HG02981 (cell line): ENCODE results near the gene SMIM35.

Source experiments
- ATAC-seq: cut with Tn5 transposase; IDR thresholded peaks from one replicate; pipeline ENCODE4 v1.9.1; 2021; ENCODE audit warnings: mild to moderate bottlenecking, moderate library complexity; ENCODE audit not compliant: unreplicated experiment

SMIM35 gene

DNA sequence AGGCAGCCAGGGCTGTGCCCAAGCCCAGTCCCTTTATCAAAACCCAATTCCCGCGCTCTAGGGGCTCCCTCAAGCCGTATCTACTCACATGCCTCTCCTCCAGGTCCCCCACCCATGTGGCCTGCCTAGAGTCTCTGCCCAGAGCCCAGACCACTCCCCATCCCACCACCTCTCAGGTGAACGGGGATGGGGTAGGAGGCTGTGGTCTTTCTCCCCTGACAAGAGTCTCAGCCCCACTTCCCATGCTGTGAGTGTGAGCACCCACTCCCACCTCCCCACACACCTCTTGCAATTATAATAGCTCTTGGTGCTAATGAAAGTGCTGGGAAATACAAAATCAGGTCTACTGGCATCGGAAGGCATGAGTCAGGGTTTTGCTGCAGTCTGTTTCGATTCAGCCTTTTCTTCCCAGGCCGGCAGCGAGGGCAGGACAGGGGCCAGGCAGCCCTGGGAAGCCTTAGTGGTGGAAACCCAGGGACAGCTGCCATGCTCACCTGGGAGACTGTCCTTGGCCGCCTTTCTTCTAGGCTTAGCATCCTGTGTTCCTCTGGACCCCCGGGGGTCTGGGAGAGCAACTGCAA, 26.6 kb downstream of the SMIM35 start:
- no peak for ATAC-seq

DNA sequence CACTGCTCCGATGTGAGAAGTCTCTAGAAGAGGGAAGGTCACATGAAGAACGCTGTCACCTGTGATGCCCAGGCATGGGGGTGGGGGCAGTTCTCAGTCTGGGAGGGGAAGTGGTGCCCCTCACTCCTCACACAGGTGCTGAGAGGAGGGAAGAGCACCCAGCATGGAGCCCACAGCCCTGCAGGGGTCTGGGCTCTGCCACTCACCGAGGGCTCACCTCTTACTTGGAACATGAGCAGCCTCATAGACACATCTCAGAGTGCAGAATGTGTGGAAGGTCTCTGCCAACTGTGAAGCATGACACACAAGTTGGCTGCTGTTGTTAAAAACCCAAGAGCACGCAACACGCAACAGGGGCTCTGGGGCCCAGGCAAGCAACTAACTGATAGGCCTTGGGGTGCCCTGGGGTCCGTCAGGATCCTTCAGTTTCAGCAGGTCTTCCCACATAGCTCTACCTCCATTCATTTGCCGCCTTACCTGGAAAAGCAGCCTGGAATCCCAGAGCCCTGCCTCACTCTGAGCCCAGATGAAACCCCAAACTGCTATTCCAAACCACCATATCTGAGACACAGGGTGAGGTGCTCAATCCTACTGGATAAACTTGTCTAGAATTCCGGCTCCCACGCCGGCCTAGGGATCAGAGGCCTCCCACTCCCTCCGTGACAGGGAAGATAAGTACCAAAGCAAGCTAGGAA, 27.4 kb downstream of the SMIM35 start:
- ATAC-seq = no peak

DNA sequence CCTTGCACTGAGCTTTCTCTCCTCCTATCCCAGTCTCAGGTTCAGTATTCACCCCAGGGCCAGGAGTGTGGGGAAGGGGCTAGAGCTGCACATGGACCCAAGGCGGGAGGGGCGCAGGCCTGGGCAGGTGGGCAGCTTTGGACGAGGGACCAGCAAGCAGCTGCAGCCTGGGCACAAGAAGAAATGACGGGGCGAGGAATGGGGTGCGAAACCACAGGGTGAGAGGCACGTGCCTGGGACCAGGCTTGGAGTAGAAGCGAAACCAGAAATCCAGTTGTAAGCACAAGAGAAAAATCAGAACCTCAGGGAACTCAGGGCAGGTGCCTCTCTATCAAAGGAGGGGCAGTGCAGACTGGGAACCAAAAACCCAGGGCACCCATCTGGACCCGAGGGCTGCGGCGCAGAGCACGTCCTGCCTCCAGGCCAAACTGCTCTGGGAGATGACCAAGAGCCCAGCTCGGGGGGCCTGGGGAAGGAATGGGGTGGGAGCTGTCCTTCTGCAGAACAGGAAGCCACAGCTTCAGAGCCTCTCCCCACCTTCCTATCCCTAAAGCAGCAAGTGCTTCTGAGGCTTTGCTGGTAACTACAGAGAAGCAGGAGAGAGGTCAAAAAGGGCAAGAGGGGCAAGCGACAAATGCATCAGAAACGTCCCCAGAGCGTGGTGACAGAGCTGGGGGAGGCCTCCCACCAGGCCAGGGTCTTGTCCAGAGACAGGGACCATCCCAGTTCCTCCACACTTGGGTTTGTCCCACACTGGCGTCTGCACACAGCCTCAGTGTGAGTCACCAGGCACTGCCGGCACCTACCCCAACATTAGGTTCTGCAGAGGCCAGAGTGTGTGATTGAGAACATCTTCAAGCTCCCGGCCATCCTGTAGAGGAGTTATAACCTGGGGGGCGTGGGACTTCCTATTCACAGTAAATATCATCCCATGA, 28.2 kb downstream of the SMIM35 start:
- ATAC-seq = no peak

DNA sequence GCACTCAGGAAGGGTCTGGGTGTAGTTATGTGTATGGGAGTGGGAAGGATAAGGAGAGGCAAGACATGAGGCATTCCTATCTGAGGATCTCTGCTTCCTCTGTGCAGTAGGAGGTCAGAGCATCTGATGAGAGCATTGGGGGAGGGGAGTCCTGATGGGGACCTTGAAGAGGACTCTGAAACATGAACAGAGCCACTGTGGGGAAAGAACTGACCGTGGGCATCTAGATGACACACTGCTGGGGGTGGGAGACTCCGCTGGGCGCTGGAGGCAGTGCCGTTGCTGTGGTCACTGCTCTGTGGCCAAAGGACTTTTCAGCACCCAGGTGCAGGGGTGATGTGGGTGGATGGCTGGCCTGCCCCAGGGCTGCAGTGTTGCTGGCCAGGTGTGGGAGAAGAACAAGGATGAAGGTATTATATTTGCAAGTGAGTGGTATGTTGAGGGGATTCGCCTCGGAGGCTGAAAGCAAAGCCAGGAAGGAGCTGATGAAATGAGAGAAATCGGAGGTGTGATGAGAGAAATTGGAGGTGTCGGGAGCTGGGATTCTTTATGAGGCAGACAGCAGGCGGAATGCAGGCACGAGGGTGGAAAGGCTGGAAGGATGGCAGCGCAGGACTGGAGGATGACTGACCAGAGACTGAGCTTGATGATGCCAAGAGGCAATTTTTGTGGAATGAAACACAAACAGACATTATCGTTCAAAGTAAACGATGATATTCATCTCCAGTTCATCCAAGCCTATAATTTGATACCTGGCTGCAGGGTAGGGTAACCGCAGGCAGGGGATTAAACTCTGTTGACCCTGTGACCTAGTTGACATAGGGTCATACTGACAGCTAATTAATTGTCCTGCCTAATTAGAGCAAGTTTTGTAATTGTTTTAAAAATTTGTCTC, 29.3 kb downstream of the SMIM35 start:
- no peak for ATAC-seq

DNA sequence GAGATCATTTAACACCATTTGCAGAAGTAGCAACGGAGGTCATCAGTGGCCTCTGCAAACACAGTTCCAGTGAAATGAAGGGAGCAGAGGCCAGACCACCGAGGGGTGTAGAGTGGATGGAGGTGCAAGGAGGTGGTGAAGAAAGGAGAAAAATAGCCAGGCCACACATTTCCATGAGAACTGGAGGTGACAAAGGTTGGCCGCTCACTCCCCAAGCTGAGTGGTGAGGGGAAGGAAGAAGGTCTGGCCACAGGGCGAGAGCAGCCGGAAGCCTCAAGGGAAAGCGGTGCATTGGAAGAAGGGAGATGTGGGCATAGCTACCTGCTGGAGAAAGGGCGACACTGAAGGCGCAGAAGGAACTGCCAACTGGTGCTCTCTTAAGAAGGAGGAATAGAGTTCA, 30.0 kb downstream of the SMIM35 start:
- ATAC-seq = no peak

DNA sequence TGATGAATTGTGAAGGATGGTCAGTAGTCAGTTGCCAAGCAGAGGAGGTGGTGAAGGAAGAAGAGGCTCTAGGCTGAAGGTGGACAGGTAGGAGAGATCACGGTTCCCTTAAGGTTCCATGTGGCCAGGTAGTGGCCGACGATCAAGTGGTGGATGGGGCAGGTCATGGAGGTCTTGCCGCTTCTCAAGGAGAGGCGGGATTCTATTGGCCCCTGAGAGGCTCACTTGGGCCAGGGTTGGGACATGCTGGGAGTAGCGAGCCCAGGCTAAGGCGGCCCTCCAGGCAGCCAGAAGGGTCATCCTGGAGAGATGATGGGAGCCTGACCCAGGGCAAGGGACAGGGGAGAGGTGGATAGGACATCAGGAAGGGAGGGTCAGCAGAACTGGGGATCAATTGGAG, 30.8 kb downstream of the SMIM35 start:
- ATAC-seq = no peak

DNA sequence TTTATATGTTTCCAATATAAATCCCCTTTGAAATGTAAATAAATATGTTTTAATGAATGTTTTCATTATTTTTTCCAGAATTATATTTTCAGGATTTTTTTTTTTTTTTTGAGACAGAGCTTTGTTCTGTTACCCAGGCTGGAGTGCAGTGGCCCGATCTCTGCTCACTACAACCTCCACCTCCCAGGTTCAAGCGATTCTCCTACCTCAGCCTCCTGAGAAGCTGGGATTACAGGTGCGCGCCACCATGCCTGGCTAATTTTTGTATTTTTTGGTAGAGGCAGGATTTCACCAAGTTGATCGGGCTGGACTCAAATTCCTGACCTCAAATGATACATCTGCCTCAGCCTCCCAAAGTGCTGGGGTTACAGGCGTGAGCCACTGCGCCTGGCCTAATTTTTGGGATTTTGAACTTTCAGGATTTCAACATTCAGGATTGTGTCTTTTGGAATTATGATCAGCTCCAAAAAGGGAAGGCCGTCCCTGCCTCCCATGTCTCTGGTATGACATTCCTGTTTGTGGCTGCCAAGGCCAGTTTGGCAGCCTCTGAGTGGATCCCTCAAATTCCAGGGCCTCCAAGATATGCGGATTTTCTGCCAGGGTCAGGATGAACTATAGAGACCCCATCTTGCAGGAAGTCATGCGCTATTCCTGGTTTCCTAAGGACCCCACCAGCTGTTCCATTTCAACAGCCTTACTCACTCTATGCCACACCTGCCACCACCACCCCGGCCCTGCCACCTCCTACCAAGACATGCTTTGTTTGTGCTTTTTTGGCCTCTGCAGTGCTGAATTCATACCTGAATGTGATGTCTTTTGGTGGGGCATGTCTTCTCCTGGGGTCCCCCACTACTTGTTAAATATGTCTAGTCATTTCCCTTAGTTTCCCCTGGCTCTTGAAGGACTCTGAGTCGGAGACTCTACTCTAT, 31.8 kb downstream of the SMIM35 start:
- ATAC-seq = no peak

DNA sequence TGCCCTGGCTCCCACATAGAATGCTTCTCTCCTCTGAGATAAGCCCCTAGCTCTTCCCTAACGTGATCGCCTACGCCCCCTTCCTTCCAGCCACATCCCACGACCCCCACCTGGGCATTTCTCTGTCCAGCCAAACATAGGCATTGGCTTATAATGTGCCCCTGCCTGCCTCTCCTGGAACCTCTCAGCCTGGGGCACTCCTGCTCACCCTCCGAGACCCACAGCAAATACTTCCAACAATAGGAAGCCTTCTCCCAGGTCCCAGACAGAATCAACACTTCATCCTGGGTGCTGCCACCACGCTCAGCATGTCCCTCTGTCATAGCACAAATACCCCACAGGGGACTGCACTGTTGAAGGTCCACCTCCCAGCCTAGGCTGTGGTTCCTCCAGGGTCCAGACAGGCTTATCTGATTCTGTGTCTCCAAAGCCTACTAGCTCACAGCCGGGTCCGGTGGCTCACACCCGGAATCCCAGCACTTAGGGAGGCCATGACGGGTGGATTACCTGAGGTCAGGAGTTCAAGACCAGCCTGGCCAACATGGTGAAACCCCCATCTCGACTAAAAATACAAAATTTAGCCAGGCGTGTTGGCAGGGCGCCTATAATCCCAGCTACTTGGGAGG, 34.1 kb downstream of the SMIM35 start:
- ATAC-seq = no peak

DNA sequence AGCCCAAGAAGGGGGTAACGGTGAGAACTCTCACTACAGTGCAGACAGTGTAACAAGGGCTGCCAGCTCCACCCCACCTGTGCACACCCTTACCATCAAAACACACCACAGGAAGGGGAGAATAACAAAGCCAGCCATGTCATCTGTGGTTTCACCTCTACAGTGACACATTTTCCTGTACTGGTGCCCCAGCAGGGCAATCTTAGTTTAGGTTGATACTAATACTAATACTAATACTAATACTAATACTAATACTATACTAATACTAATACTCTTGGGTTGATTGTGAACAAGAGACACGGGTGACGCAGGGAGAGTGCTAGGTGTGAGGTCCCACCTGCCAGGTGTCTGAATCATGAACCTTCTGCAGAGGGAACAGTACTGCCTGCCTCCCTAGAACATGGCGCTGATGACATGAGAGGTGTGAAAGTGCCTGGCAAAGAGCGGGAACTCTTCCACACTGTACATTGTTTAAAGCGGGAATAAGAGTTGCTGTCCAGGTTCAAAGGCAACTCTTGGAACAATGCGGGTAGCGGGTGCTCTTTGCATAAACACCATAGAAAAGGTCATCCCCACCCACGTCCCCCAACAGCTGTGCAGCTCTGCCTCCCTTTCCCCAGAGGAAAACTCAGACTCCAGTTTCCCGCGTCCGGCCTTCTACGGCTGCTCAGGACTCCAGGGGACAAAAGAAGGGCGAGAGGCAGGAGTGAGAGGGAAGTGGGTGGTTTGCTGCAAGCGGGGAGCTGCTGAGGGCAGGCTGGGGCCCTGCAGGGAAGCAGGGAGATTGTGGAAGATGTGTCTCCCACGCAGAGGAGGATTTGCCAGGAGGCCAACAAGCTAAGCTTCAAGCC, 34.9 kb downstream of the SMIM35 start:
- no peak for ATAC-seq

DNA sequence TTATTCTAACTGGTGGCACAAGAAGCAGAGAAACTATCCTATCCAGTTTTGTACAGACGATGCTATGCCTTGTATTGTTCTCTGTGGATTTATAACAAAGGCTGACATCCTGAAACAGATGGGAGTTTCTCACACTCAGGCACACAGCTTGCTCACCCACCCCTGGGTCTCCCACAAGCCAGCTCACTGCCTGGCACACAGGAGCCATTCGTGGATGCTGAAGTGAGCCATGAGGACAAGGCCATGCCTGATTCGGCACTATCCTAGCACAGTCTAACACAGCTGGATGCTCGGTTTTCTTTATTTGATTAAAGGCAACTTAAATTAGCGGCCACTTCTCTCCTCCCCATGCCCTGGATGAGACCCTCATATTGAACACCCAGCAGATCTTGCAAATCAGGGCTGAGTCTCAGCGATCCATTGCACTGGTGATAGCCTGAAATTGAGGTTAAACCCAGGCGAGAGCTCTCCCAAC, 35.6 kb downstream of the SMIM35 start:
- no peak for ATAC-seq

DNA sequence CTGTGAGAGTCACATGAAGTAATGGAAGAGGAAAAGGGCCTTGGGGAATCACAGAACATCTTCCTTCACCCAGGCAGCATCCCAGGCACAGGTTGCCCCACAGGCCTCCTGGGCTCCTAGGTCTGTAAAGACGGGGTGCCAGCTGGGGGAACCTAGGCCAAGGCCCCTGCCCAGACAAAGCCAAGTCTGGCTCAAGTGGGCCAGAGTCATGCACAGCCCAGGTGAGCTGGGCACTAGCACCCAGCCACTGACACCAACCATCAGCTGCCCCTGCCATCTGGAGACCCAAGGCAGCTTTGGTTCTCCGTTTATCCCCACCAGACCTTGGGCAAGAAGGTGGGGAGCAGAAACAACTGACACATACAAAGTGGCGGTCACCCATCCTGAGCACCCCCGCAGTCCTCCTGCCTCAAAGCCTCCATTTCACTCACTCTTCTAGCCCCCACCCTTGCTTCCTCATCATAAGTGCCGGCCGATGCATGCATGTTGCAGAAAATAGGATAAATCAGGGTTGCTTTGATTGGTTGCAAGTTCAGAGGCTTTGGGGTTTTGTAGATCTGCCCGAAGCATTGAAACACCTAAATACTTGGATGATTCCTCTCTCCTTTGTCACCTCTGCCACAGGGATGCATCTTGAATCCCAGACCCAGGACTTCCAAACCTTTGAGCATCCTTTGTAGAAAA, 36.4 kb downstream of the SMIM35 start:
- no peak for ATAC-seq

DNA sequence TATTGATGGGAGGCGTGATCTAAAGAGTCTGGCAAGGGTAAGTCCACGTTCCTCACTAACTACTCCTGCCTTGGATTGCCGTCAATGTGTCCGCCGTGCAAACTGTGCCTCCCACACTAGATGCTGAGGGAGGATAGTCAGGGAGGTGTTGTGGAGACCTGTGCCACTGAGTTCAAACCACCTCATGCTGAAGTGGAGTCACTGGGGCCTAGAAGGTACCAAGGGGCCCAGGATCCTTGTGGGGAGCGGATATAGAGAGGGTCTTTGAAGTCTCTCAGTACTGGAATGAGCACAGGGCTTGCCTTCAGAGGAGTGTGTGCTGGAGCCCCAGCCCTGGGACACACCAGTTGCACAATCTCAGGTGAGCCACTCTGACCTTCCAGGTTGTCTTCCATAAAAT, 37.0 kb downstream of the SMIM35 start:
- ATAC-seq = no peak

DNA sequence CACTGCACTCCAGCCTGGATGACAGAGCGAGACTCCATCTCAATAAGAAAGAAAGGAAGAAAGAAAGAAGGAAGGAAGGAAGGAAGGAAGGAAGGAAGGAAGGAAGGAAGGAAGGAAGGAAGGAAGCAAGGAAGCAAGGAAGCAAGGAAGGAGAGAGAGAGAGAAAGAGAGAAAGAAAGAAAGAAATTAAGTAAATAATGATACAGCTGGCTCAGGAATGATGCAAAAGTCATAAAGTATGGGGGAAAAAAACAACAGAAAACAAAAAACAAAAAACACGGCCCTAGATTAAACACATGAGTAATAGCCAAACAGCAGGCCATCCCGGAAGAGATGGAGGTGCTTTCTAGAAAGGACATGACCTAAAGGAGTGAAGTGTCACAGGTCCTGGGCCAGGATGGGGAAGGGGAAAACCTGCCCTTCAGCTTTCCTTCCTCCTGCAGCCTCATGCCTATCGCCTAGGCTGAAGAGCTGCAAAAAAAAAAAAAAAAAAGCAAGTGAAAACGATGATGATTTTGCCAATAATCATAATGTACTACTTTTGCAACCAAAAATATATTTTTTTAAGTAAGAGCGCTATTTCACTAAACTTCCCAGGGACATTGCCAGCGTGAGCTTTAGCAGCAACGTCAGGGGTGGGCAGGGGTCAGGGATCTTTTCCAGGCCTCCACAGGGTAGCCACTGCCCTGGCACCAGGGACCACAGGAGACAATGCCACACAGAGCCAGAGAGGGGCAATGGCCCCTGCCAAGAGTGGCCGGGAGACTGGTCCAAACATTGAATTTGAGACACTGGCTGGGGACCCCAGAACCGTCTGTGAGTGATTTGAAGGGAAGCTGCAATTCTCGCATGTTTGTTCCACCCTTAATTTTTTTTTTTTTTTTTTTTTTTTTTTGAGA, 38.0 kb downstream of the SMIM35 start:
- no peak for ATAC-seq

DNA sequence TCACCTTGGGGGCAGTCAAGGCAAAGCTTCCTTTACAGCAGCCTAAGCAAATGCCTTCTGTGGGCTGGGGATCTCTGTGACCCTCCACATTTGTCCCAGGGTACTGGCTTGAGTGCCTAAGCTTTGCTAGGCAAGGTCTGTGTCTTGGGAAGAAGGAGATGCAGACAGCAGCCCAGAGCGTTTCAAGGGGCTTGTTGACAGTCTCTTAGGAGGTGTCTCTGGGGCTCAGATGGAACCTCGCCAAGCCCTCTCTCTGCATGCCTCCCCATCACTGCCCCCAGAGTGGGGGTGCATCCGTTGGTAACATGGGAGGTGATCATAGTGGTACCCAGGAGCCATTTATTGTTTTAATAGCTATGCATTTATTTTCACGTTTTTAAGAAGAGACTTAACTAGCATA, 39.0 kb downstream of the SMIM35 start:
- ATAC-seq = no peak

DNA sequence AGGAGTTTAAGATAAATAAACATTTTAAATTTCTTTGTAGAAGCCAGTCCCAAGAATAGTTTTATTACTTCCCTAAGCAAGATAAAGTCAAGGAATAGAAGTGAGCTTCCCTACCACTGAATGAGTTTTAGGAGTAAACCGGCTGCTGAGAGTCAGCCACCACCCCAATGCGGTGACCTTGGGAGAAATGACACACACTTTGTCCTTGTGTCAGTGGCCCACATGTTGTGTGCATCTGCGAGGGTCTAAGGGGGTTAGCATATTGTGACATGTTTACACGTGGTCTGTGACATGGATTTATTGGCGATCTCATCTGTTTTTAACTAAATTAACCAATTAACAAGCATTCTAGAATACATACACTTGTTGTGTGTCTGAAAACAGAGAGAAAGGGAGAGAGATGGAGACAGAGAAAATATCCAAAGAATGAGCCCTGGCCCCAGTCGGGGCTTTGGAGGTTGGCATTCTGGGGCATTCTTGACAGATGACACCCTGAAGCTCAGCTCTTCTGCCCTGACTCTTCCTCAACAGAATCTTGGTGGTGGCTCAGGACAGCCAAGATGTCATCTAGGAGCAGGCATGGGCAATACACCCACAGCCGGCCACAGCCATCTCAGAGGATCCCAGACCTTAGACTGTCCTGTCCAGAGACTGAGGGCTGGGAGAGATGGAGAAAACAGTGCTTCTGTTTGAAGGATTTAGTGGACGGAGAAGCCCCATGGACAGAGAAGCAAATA, 39.6 kb downstream of the SMIM35 start:
- ATAC-seq = no peak
